ENCODE data around the gene PLEKHG3. TPM values are rescaled to one million over a fixed set of nuclear protein-coding genes. Genes with fewer than 3 reads are reported as not detected.
A peak's percentile ranks its signal among the peaks of the same experiment; 100 is the strongest.

Gene PLEKHG3
- total RNA-seq, 2 experiments from 2014 or later: 36.0 to 39.5 TPM

DNA sequence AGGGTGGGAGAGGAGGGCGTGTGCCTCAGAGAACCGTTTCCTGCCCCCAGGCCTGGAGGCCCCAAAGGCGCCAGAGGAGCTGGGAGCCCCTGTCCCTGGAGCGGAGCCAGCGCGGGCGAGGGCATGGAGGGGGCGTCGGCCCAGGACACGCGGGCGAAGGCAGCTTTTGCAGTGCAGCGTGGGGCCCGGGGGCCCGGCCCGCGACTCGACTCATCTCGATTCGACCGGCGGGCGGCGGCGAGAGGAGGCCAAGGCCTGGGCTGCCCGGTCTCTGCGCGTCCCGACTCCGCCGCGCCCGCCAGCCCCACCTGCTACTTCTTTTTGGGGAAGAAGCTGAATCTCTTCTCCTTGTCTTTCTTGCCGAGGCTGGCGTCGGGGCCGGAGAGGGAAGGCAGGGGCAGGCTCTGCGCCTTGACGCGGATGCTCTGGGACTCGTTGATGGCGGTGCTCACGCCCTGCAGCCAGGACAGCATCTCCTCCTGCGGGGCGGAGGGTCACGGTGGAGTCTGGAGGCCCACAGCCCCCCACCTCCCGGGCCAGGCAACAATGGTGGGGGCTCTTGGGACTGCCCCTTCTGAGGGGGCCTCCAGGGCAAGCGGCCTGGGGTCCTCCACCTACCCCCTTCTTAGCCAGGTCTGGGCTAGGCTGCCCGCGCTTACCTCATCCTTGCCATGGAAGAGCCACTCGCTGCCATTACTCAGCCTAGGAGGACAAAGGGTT is 44.9 kb downstream of the PLEKHG3 start:
- H3K27ac Mint-ChIP-seq: no peak overlapping the region
- no peak overlapping the region for H3K4me3 Mint-ChIP-seq
- DNase-seq: no peak
- peaks cover 12% of the 10 kb centered on the region for H3K4me1 Mint-ChIP-seq
- peaks cover 2% of the 10 kb centered on the region for H3K27me3 Mint-ChIP-seq
- POLR2A ChIA-PET: no interaction called here
- no peaks in the 10 kb centered on the region for H3K9me3 Mint-ChIP-seq
- H3K36me3 Mint-ChIP-seq (ENCODE audit: low read depth): peaks cover 4% of the 10 kb centered on the region
- CTCF ChIA-PET: interaction anchor here (0.6 to 1.3 kb wide), 6 partner anchors 8 to 1082 kb away, joined by 3 to 4 read pairs (median 3); no protein-coding TSS in a partner anchor

DNA sequence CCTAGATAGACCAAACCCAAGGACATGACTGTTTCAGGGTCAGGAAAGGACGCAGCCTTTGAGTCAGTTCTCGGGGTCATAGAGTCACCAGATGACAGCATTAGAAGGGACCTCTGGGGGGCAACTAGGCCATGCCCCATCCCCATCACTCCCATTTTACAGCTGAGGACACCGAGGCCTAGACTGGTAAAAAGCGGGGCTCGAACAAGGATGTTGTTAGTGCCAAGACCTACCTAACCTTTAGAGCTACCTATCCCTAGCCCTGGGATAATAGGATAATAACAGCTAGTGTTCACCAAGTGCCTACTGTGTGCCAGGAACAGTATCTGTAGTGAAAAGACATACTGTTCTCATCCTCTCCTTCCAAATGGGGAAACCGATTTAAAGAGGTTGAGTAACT is 48.7 kb downstream of the PLEKHG3 start:
- DNase-seq: no peak
- peaks cover 4% of the 10 kb centered on the region for H3K27me3 Mint-ChIP-seq
- no peak overlapping the region for H3K27ac Mint-ChIP-seq
- H3K36me3 Mint-ChIP-seq (ENCODE audit: low read depth): no peaks in the 10 kb centered on the region
- POLR2A ChIA-PET: no interaction called here
- peaks cover 19% of the 10 kb centered on the region for H3K4me1 Mint-ChIP-seq
- CTCF ChIA-PET: no interaction called here
- no peak overlapping the region for H3K4me3 Mint-ChIP-seq
- no peaks in the 10 kb centered on the region for H3K9me3 Mint-ChIP-seq

DNA sequence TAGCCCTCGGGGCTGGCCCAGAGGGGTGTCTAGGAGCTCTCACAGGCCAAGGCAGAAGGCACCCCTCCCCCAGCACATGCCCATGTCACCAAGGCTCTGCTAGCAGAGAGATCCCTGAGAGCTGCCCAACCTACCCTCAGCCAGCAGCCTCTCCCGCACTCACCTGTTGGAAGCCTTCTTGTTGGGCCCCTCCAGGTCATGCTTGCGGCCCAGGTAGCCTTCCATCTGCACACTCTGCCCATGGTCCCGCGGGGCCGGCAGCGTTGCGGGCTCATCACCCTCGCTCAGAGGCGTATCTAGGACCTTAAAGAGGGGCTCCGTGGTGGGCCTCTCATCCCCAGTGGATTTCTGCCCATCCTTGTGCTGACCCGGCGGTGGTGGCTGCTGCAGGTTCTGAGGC is 49.1 kb downstream of the PLEKHG3 start:
- no peak for DNase-seq
- Mint-ChIP-seq H3K27me3 (peaks cover 4% of the 10 kb centered on the region), H3K27ac (no peak overlapping the region), H3K4me3 (no peak overlapping the region), H3K4me1 (peaks cover 21% of the 10 kb centered on the region), H3K36me3 (ENCODE audit: low read depth) (no peaks in the 10 kb centered on the region), H3K9me3 (no peaks in the 10 kb centered on the region)
- POLR2A ChIA-PET: no interaction called here
- CTCF ChIA-PET: interaction anchor here (0.6 kb wide), 1 partner anchor 72 kb away, joined by 5 read pairs; no protein-coding TSS in a partner anchor

DNA sequence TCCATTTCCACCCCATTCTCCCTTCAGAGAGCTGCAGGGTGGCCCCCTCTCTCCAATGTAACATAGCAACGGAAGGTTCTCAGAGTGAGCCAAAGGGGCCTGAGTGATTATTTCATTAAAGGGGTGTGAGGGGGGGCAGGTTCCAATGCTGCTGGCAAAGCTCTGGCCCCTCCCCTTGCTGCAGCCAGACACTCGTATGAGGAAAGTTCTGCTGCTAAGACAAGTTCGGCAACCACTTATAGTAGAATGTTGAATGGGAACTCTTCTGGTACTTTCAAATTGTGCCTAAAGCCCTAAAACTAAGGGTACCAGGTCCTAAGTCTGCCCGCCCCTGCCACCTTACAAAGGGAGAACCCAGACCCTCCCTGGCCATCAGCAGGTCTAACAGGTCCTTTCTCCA is 49.8 kb downstream of the PLEKHG3 start:
- DNase-seq: no peak
- Mint-ChIP-seq H3K4me1 (peaks cover 25% of the 10 kb centered on the region), H3K27me3 (peaks cover 4% of the 10 kb centered on the region), H3K27ac (no peak overlapping the region), H3K9me3 (no peaks in the 10 kb centered on the region), H3K4me3 (no peak overlapping the region), H3K36me3 (ENCODE audit: low read depth) (no peaks in the 10 kb centered on the region)
- CTCF ChIA-PET: interaction anchor here (0.6 kb wide), 2 partner anchors 71 to 587 kb away, joined by 3 to 5 read pairs; no protein-coding TSS in a partner anchor
- POLR2A ChIA-PET: no interaction called here

DNA sequence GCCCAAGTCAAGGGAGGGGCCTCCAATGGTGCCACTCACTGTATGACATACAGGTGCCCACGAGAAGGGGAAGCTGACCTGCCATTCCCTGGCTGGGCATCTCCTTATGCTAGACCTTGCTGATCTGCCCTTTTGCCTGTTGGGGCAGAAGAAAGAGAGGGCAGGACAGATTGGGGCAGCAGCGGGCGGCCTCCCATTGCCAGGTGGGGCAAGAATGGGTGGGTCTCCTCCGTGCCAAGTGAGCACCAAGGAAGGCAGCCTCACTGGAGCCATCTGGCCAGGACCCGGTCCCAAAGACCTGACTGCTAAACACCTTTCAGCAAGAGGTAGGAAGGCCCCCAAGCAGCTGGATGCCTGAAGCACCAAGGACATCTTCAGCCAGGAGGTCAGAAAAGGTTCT is 50.5 kb downstream of the PLEKHG3 start:
- Mint-ChIP-seq H3K9me3 (no peaks in the 10 kb centered on the region), H3K4me1 (peaks cover 28% of the 10 kb centered on the region), H3K36me3 (ENCODE audit: low read depth) (no peaks in the 10 kb centered on the region), H3K27me3 (peaks cover 4% of the 10 kb centered on the region), H3K4me3 (no peak overlapping the region), H3K27ac (no peak overlapping the region)
- ChIA-PET CTCF (no interaction called here), POLR2A (no interaction called here)
- DNase-seq: no peak

DNA sequence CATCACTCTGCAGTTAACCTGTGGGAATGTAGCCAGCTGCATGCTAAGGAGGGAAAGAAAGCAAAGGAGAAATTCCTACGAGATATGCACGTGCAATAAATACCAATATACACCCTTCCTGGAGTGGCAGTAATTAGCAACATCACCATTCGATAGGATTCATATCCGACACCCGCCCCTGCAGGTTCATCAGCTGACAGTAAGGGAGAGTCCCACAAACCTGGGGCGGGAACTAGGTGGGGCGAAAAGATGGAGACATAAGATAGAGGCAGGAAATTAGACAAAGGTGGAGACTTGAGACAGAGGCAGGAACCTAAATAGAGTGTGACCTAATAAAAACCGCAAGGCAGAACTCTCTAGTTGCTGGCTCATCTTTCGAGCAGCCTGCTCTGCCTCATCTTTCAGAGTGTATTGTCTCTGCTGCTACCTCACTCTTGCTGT is 51.6 kb downstream of the PLEKHG3 start:
- no peak overlapping the region for H3K4me3 Mint-ChIP-seq
- peak; percentile 63 for DNase-seq
- no peaks in the 10 kb centered on the region for H3K9me3 Mint-ChIP-seq
- peaks cover 36% of the 10 kb centered on the region for H3K4me1 Mint-ChIP-seq
- CTCF ChIA-PET: interaction anchor here (1.3 kb wide), 1 partner anchor 9 kb away, joined by 3 read pairs; no protein-coding TSS in a partner anchor
- H3K27me3 Mint-ChIP-seq: peaks cover 5% of the 10 kb centered on the region
- peak overlapping the region; percentile 63 for H3K27ac Mint-ChIP-seq
- no peaks in the 10 kb centered on the region for H3K36me3 Mint-ChIP-seq (ENCODE audit: low read depth)
- POLR2A ChIA-PET: no interaction called here

DNA sequence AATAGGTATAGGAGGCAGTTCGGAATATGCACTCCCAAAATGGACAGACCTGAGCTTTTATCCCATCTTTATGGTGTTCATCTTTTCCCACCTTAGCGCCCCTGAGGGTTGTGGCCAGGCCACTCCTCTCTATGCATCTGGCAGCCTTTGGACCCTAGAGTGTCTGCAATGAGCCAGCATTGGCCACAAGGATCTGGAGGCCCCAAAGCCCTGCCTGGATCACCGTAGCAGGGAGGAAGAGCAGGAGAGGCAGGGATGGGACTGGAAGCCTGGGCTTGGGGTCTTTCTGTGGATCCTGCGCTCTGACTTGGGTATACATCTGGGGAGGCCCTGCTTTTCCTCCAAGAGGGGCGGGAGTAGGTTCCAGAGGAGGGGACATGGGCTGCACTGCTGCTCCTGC is 52.5 kb downstream of the PLEKHG3 start:
- CTCF ChIA-PET: interaction anchor here (0.6 kb wide), 1 partner anchor 134 kb away, joined by 3 read pairs; no protein-coding TSS in a partner anchor

DNA sequence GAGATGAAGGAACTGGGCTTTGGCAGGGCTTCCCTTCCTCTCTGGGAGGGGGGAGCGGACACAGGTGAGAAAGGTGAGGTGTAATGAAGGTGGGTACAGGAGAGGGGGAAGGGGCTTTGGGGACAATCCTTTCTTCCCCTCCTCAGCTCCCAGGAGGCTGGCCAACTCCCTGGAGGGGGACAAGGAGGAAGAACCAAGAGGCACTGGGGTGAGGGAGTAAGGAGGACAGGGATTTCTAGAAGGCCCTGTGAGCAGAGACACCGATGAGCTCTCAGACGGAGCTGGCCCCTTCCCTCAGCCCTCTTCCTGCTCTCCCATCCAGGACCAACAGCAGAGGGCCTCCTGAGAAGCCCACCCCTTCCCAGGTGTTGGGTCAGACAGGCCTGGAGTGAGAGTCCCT is 53.4 kb downstream of the PLEKHG3 start:
- no peak overlapping the region for H3K27ac Mint-ChIP-seq
- H3K27me3 Mint-ChIP-seq: peaks cover 14% of the 10 kb centered on the region
- H3K4me1 Mint-ChIP-seq: peaks cover 51% of the 10 kb centered on the region
- ChIA-PET POLR2A (no interaction called here), CTCF (no interaction called here)
- H3K9me3 Mint-ChIP-seq: no peaks in the 10 kb centered on the region
- no peak for DNase-seq
- no peaks in the 10 kb centered on the region for H3K36me3 Mint-ChIP-seq (ENCODE audit: low read depth)
- H3K4me3 Mint-ChIP-seq: no peak overlapping the region

More for the DNA sequence above, 52.5 kb downstream of the PLEKHG3 start:
- Mint-ChIP-seq H3K9me3 (no peaks in the 10 kb centered on the region), H3K4me1 (peaks cover 43% of the 10 kb centered on the region), H3K4me3 (no peak overlapping the region), H3K27me3 (peaks cover 10% of the 10 kb centered on the region), H3K36me3 (ENCODE audit: low read depth) (no peaks in the 10 kb centered on the region), H3K27ac (peak overlapping the region; percentile 66)
- DNase-seq: no peak
- POLR2A ChIA-PET: no interaction called here

DNA sequence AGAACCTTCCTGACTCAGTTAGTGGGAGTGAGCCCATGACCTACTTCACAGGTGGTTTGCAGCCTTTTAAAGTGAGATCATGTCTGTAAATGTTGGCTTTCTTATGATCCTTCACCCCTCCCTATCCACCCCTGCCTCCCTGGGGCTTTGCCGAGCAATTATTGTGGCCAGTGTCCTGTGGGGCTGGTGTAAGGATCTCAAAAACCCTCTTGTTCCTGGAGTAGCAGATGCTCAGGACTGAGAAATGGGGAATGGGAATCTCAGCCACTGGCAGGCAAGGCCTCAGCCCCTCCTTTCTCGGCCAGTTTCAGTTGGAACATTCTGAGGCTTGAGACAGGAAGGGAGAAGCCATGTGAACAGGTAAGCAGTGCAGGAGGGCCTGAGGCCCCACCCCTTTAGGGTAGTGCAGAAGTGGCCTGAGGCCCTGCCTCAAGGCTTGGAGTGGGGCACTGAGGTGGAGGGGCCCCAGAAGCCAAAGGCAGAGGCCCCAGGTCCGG is 53.8 kb downstream of the PLEKHG3 start:
- ChIA-PET CTCF (no interaction called here), POLR2A (no interaction called here)
- peaks cover 14% of the 10 kb centered on the region for H3K27me3 Mint-ChIP-seq
- peaks cover 55% of the 10 kb centered on the region for H3K4me1 Mint-ChIP-seq
- no peak for DNase-seq
- H3K36me3 Mint-ChIP-seq (ENCODE audit: low read depth): no peaks in the 10 kb centered on the region
- H3K9me3 Mint-ChIP-seq: no peaks in the 10 kb centered on the region
- H3K27ac Mint-ChIP-seq: no peak overlapping the region
- H3K4me3 Mint-ChIP-seq: no peak overlapping the region

DNA sequence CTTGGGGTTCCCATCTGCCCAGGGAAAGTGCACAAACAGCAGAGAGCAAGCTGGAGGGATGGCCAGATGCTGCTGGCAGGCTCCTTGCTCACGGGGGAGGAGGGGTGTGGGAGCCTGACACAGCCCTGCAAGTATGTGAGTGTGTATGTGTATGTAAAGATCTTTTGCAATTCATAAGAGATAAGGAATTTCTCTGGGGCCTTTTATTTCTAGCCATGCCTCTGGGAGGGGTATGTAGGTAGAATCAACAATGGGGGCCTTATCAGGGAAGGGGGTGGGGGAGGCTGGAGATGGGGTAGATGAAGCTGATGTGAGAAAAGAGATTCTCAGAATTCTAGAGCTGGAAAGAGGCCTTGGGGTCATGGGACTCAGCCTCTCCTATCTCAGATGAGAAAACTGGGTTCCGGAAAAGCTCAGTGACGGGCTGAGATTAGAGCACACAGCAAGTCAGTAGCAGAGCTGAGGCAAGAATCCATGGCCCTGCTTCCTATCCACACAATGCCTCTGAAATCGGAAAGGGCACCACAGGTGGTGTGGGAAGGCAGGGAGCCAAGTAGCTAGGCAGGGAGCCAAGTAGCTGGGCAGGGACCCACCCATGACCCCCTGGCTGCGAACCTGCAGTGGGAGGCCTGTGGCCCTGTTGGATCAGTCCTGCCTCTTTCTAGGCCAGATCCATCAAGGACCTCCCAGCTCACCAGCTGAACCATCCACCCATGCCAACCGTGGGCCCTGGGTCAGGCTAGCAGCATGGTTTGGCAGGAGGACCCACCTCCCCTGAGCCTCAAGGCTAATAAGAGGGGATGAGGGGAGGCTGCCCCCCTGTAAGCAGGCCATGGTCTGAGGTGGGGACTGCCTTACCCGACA is 54.7 kb downstream of the PLEKHG3 start:
- DNase-seq: no peak
- Mint-ChIP-seq H3K27me3 (peaks cover 14% of the 10 kb centered on the region), H3K4me3 (no peak overlapping the region), H3K4me1 (peaks cover 63% of the 10 kb centered on the region), H3K9me3 (no peaks in the 10 kb centered on the region), H3K27ac (peak overlapping the region; percentile 7), H3K36me3 (ENCODE audit: low read depth) (no peaks in the 10 kb centered on the region)
- ChIA-PET CTCF (interaction anchor here (0.8 to 4.3 kb wide), 5 partner anchors 13 to 822 kb away, joined by 3 to 22 read pairs (median 3); no protein-coding TSS in a partner anchor), POLR2A (no interaction called here)

DNA sequence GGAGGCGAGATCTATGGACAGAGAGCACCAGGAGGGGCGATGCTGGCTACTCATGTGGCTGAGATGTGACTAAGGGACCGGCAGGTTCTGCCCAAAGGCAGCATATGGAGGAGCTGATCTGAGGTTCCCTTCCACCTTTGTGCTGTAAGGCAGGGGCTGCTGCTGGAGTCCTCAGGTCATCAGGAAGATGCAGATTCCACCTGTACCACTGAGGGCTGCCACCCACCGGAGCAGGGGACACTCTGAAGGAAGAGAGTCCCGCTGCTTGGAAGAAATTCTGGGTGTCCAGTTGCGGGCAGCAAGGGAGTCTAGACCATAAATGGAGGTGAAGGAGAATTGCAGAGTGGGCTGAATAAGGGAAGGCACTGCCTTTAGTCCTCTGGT is 55.3 kb downstream of the PLEKHG3 start:
- ChIA-PET POLR2A (no interaction called here), CTCF (interaction anchor here (0.8 to 4.3 kb wide), 4 partner anchors 13 to 61 kb away, joined by 3 to 22 read pairs (median 3); no protein-coding TSS in a partner anchor)
- Mint-ChIP-seq H3K27me3 (peaks cover 14% of the 10 kb centered on the region), H3K36me3 (ENCODE audit: low read depth) (no peaks in the 10 kb centered on the region), H3K9me3 (no peaks in the 10 kb centered on the region), H3K4me1 (peaks cover 69% of the 10 kb centered on the region), H3K27ac (peak overlapping the region; percentile 14), H3K4me3 (no peak overlapping the region)
- DNase-seq: no peak

DNA sequence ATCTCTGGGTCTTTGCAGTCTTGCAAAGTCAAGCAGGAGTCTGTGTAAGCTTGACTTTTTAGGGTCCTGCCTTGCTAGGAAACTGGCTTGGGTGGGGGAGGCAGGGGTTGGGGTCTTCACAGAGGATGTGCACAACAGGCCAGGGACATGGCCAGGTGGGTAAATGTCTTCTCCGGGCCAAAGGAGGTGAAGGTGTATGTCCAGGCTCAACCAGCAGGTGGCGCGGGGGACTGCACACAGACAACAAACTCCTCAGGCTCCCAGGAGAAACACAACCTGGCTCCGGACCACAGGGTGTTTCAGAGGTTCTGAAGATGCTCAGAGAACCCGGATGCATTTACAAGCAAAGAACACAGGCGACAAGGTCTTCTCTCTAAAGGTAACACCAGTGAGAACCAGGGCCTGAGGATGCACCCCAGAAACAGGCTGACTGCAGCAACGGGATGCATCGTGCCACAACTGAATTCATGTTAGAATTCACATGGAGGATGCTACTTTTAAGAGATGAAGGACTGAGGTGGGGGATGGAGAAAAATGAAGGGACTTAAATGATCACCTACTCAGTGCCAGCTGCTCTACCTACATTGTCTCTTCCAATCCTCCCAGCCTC is 56.0 kb downstream of the PLEKHG3 start:
- Mint-ChIP-seq H3K4me1 (peaks cover 68% of the 10 kb centered on the region), H3K27me3 (peaks cover 14% of the 10 kb centered on the region), H3K27ac (peak overlapping the region; percentile 59), H3K4me3 (no peak overlapping the region), H3K9me3 (no peaks in the 10 kb centered on the region), H3K36me3 (ENCODE audit: low read depth) (no peaks in the 10 kb centered on the region)
- CTCF ChIA-PET: interaction anchor here (1.2 to 4.3 kb wide), 3 partner anchors 12 to 61 kb away, joined by 3 to 22 read pairs (median 3); no protein-coding TSS in a partner anchor
- peak; percentile 68 for DNase-seq
- POLR2A ChIA-PET: no interaction called here

All from activated CD4-positive, alpha-beta T cell treated with anti-CD3 and anti-CD28 coated beads, Interleukin-2, amount 10 ng/mL, durations not matched to agents 7 days and 5 days (primary cell).